ENCODE results near the gene LAMA2. TPM values are rescaled to one million over a fixed set of nuclear protein-coding genes. Genes with fewer than 3 reads are reported as not detected.

Gene LAMA2
- total and polyA plus RNA-seq, 2 experiments from 2014 or later: 0.91 to 6.4 TPM

GRCh38 chr6:129297592-129297991, 414.7 kb downstream of the LAMA2 start:
- Mint-ChIP-seq H3K27ac (no peak overlapping the region), H3K9me3 (no peaks in the 10 kb centered on the region), H3K4me3 (no peak overlapping the region), H3K36me3 (ENCODE audit: low read depth) (no peaks in the 10 kb centered on the region), H3K27me3 (ENCODE audit: insufficient read depth, low read depth, poor library complexity) (no peaks in the 10 kb centered on the region), H3K4me1 (peaks cover 3% of the 10 kb centered on the region; the same call in 2 of the 3 replicates)
- no peak for TF ChIP-seq NANOG (IDR thresholded peaks at IDR 0.05; ENCODE audit: borderline replicate concordance)
- TF ChIP-seq ZNF114 (CRISPR knock-in tag; IDR thresholded peaks at IDR 0.05): no peak
- no peak for TF ChIP-seq CTCF (conservative IDR thresholded peaks at IDR 0.05; ENCODE audit: low read depth in 2 of 2)
- TF ChIP-seq JUNB (IDR thresholded peaks at IDR 0.05; ENCODE audit: unreplicated experiment): no peak
- TF ChIP-seq POLR2AphosphoS5 (IDR thresholded peaks at IDR 0.05; ENCODE audit: low read depth): no peak
- no peak for TF ChIP-seq EZH2 (IDR thresholded peaks at IDR 0.05; ENCODE audit: low read depth, unreplicated experiment)
- no peak for TF ChIP-seq STAT1 (IDR thresholded peaks at IDR 0.05; ENCODE audit: unreplicated experiment)
- TF ChIP-seq ETS1 (IDR thresholded peaks at IDR 0.05): no peak
- no peak for TF ChIP-seq EZH2phosphoT487 (IDR thresholded peaks at IDR 0.05; ENCODE audit: unreplicated experiment)
- no peak for TF ChIP-seq ZNF331 (CRISPR knock-in tag; IDR thresholded peaks at IDR 0.05; ENCODE audit: low read depth)
- no peak for TF ChIP-seq REST (IDR thresholded peaks at IDR 0.05; ENCODE audit: unreplicated experiment)
- TF ChIP-seq CREB1 (CRISPR knock-in tag; IDR thresholded peaks at IDR 0.05; ENCODE audit: low read depth): no peak
- TF ChIP-seq ZNF462 (CRISPR knock-in tag; IDR thresholded peaks at IDR 0.05): no peak
- Histone ChIP-seq H3K79me2 (replicated peaks; ENCODE audit: insufficient read depth) (no peaks in the 10 kb centered on the region), H3K4me3 (no peak overlapping the region), H3K36me3 (ENCODE audit: insufficient read depth) (no peaks in the 10 kb centered on the region), H3K27me3 (ENCODE audit: insufficient read depth) (no peaks in the 10 kb centered on the region), H4K20me1 (replicated peaks; ENCODE audit: insufficient read depth) (no peaks in the 10 kb centered on the region), H3K27ac (ENCODE audit: low read depth) (no peak overlapping the region), H3F3A (replicated peaks; ENCODE audit: low read depth) (no peaks in the 10 kb centered on the region), H3K4me1 (ENCODE audit: insufficient read depth) (peaks cover 3% of the 10 kb centered on the region; the same call in 1 of the 2 replicates), H3K4me2 (no peak overlapping the region), H2AFZ (no peak overlapping the region), H3K9me2 (ENCODE audit: insufficient read depth) (no peaks in the 10 kb centered on the region)
- ATAC-seq: no peak
- DNase-seq (ENCODE audit: low spot score): no peak
